Activated CD4-positive, alpha-beta T cell treated with anti-CD3 and anti-CD28 coated beads, Interleukin-2, Interleukin-6, amounts not matched to agents 100 ng/mL and 50 ng/mL, durations not matched to agents 16 hours and 8 hours (primary cell): ENCODE results near the gene PARP9.

Source experiments
- DNase-seq: peaks from one replicate; pipeline ENCODE4 v3.0.0-alpha.2; 2020

The PARP9 gene

GRCh38 chr3:122564155-122564912, at the start of gene PARP9, which contains the start of gene DTX3L:
Gene PARP9, minus strand, starts transcription at chr3:122564300. Its CDS starts 4,680 bp downstream, at chr3:122559620.
Gene DTX3L, plus strand, starts transcription at chr3:122564338. Its CDS starts 89 bp downstream, at chr3:122564427.
- peak; percentile 84 for DNase-seq

DNA sequence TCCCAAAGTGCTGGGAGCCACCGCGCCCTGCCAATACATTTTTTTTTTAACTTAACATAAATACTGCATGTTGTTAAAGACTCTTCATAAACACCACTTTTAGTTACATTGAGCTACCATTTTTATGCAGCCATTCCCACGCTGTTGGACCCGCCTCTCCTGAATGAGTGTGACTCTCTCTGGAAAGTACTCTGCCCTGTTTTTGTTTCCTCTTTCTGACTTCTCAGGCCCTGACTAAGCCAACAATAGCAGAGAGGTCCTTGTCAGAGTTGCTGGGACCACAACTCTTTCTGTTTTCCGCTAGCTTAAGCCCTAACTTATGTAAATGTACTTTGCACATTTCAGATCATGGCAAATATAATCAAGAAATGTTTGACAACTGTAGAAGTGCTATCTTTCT, 48.6 kb upstream of the PARP9 start:
- no peak for DNase-seq

GRCh38 chr3:122609798-122610559, 45.9 kb upstream of the PARP9 start:
- DNase-seq = peak; percentile 91

DNA sequence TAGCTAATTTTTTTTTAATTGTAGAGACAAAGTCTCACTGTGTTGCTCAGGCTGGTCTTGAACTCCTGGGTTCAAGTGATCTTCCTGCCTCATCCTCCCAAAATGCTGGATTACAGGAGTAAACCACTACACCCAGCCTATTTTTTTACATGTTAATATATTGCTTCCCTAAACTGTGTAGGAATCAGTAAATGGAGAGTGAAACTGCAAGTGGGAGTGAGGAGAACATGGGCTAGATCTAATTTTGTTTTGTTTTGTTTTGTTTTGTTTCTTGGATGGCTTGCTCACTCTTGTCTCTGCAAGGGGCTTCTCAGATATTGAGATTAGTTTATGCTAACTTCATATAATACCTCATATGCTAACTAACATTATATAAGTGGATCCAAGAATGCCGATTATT, 44.8 kb upstream of the PARP9 start:
- no peak for DNase-seq

- DNase-seq = no peak
These were observed 42.2 kb upstream of the PARP9 start for GRCh38 chr3:122606330-122606729.

- no peak for DNase-seq
These were observed 39.0 kb upstream of the PARP9 start for GRCh38 chr3:122603056-122603455.

DNA sequence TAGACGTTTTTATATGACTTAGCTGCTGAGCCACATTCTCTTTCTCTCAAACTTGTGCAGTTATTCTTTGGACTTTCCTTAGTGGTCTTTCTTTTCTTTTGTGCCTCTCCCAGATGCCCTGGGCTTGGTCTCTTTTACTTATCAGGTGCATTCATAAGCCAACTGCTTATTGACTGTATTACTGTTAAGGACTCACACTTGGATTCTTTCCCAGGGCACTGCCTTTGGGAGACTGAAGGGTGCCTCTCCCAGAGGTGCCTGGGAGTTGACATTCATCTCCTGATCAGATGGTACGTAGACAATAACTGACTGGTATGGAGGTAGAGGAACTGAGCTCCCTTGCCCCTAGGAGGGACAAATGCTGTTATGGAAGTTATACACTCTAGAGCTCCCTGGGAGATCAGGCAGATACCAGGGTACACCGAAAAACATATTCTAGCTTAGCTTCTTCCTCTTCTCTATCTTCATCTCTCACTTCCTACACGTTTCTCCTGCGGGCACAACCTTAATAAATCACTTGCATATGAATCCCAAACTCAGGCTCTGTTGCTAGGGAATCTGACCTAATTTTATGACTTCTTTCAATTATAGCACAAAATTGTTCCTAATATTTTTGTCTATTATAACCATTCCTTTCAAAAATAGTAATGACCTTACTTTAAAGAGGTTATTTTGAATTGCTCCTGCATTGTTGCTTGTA, 38.1 kb upstream of the PARP9 start:
- DNase-seq = no peak

GRCh38 chr3:122598556-122598955, 34.5 kb upstream of the PARP9 start:
- DNase-seq = no peak

GRCh38 chr3:122598151-122598550, 34.1 kb upstream of the PARP9 start:
- no peak for DNase-seq

DNA sequence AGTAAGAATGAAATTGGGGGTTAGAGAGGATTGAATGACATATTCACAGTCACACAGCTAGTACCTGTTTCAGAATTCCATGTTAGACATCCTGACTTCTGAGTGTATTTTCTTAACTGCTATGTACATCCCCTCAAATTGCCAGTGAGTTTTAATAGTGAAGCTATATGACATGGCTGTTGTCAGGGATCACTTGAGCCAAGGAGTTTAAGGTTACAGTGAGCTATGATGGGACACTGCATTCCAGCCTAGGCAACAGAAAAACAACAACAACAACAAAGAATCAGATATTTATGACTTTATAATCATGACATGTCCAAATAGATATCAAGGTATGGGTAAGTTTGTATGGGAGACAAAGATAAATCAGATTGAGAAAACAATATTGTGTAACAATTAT, 29.9 kb upstream of the PARP9 start:
- no peak for DNase-seq

- no peak for DNase-seq
These were observed 26.5 kb upstream of the PARP9 start for GRCh38 chr3:122590610-122591009.

GRCh38 chr3:122589297-122589696, 25.2 kb upstream of the PARP9 start:
- peak; percentile 12 for DNase-seq

DNA sequence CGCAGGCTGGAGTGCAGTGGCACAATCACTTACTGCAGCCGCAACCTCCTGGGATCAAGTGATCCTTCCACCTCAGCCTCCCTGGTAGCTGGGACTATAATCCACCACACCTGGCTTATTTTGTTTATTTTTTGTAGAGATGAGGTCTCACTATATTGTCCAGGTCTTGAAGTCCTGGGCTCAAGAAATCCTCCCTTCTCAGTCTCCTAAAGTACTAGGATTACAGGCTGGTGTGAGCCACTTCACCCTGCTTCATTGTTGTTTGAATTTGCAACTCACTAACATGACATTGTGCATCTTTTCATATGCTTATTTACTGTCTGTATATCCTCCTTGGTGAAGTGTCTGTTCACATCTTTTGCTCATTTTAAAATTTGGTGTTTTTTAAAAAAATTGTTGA, 23.5 kb upstream of the PARP9 start:
- no peak for DNase-seq

DNA sequence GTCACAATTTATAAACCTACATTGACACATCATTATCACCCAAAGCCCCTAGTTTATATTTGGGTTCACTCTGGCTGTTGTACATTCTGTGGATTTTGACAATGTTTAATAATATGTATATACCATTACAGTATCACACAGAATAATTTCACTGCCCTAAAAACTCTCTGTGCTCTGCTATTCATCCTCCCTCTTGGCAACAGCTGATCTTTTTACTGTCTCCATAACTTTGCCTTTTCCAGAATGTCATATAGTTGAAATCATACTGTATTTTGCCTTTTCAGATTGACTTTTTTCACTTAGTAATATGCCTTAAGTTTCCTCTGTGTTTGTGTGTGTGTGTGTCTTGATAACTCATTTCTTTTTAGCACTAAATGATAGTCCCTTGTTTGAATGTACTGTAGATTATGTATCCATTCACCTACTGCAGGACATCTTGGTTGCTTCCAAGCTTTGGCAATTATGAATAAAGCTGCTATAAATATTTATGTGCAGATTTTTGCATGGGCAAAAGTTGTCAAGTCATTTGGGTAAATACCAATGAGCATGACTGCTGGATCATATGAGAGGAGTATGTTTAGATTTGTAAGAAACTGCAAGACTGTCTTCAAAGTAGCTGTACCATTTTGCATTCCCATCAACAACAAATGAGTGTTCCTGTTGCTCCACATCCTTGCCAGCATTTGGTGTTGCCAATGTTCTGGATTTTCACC, 22.8 kb upstream of the PARP9 start:
- DNase-seq = no peak

DNA sequence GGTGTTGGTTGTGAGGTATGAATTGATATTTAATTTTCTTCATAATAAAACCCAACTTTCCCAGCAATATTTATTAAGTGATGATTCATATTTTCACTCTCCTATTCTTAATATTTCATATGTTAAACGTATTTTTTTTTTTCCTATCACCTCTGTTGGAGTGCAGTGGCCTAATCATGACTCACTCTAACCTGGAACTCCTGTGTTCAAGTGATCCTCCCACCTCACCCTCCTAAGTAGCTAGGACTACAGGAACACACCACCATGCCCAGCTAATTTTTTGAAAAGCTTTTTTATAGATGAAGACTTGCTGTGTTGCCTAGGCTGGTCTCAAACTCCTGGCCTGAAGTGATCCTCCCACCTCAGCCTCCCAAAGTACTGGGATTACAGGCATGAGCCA, 22.0 kb upstream of the PARP9 start:
- DNase-seq = no peak

DNA sequence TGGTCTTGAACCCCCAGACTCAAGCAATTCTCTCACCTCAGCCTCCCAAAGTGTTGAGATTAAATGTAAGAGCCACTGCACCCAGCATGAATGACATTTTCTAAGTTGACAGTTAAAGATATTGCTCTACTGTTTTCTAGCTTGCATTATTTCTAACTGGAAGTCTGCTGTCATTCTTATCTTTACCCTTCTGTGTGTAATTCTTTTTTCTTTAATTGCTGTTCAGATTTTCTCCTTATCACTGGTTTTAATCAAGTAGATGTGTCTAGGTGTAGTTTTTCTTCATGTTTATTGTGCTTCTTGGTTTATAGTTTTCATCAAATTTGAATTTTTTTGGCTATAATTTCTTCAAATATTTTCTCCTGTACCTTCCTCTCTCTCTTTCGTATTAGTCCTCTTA, 18.3 kb upstream of the PARP9 start:
- no peak for DNase-seq

GRCh38 chr3:122581622-122582021, 17.5 kb upstream of the PARP9 start:
- DNase-seq = no peak

GRCh38 chr3:122580470-122580869, 16.4 kb upstream of the PARP9 start:
- DNase-seq = no peak

- no peak for DNase-seq
These were observed 14.1 kb upstream of the PARP9 start for GRCh38 chr3:122578069-122578740.

DNA sequence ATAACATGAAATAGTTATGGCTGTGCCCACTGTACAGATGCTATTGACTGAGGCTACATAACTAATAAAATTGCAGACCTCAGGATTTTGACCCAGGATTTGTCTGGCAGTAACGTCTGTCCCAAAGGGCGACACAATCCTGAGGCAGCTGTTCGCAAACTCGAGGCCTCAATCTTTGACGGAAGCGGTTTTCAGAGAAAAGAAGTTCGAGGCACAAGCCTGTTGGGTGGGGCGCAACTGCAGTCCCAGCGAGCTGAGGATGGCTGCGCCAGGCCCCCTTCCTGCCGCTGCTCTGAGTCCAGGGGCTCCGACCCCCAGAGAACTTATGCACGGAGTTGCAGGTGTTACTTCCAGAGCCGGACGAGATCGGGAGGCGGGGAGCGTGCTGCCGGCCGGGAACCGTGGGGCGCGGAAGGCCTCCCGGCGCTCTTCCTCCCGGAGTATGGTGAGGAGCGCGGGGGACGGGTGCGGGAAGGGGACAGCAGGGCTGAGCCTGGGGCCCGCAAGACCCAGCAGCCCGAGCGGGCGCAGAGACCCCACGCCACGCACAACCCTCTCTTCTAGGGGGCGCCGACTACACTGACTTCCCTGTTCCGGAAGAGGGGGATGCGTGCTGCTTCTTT, 13.4 kb upstream of the PARP9 start, which contains the start of gene PARP15:
Gene PARP15 (plus strand): TSS at position 242 of the 623 bp plus-strand sequence. CDS start 18 bp downstream, at position 260.
- peak; percentile 67 for DNase-seq

DNA sequence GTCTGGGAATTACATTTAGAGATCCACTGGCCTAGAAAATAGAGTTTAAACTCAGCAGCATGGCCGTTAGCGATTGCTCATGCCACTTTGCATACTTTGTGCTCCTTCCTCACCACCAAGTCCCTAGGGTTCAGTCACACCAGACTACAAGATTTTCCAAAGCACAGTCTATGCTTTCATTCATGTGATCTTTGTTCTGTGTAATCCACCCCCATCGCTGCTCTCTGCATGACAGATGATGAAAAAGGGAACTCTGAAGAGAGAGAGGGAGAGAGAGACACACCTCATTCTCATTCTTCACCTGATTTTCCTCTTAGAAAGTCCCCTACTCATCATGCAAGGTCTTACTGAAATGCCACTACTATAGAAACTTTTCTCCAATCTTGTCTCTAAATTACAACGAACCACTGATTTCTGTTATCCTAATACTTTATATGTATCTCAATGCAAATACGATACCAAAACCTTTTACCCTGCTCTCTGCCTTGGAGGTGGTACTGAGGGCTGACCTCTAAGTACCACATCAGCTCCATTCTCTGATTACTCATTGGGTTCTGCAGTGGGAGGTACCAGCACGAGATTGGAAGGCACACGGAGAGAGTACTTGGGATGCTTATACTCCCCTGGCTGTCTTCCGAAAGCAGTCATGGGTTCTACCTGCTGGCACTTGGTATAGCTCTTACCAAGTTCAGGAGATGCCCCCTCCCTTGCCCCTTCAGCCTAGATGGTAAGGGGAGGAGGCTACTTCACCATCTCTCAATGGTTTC, 12.3 kb upstream of the PARP9 start:
- peak; percentile 62 for DNase-seq
